DMS153 treated with DMSO at 0.1 percent for 48 hours (cell line): ENCODE measurements around the gene ULK2.
"Not testable (repeated sequence)": the region's sequence is repeated elsewhere in the genome, so short reads cannot be mapped to it uniquely, and the experiment has no call there.

Source experiments
- DNase-seq: peaks from one replicate; lab custom pipeline; 2025; ENCODE audit not compliant: unreplicated experiment; lab: John Stamatoyannopoulos, UW

The ULK2 gene

DNA sequence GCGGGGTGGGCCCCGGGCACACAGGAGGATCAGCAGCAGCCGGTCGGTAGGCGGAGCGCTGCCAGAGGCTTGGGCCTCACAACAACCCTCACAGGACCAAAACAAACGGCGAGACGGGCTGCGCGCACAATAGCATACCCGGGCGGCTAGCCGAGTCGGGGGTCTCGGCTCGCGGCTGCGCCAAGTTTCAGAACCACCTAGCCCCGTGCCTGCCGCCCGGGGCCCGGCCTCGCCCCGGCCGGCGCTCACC is 732 bp downstream of the ULK2 start:
- DNase-seq: no peak

DNA sequence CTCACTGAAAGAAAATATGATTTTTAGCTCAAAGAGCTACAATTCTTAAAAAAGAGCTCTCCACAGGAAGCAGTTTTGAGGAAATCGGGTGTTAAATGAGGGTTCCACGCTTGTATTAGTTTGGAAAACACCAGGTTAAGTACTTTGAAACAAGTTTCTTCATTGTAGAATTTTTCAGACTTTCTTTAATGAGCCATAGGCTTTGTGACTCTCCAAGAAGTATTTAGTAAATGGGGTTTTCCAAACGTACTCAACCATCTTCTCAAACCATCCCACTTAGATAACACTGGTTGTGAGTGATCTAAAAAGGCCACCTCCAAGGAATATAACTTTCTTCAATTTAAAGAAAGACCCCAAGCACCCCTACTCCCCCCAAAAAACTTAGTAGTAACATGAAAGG is 2.7 kb downstream of the ULK2 start:
- DNase-seq: no peak

DNA sequence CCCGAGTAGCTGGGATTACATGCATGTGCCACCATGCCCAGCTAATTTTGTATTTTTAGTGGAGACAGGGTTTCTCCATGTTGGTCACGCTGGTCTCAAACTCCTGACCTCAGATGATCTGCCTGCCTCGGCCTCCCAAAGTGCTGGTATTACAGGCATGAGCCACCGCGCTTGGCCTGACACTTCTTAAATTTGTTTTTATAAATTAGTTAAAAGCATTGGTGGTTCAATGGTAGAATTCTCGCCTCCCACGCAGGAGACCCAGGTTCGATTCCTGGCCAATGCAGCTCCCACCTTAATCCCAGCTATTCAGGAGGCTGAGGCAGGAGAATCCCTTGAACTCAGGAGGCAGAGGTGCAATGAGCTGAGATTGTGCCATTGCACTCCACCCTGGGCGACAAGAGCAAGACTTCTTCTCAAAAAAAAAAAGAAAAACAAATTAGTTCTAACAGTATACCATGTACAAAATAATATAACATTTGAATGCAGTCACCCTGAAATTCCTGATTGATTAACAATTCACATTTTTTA is 7.0 kb downstream of the ULK2 start:
- not testable (repeated sequence) for DNase-seq

DNA sequence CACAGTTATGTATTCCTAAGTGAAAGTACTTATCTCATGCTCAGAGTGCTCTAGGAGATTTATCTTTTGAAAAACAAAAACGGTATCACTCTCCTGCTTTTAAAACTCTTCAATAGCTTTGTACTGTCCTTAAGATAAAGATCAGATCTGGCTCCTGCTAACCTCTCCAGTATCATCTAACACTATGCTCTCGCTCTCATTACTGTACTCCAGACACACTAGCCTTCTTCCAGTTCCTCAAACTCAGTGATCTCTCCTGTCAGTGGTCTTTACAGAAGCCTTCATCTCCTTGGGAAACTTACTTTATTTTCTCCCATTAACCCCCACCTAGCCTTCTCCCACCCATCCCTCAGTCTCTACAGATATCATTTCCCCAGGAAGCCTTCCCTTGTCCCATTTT is 10.1 kb downstream of the ULK2 start:
- DNase-seq: no peak

DNA sequence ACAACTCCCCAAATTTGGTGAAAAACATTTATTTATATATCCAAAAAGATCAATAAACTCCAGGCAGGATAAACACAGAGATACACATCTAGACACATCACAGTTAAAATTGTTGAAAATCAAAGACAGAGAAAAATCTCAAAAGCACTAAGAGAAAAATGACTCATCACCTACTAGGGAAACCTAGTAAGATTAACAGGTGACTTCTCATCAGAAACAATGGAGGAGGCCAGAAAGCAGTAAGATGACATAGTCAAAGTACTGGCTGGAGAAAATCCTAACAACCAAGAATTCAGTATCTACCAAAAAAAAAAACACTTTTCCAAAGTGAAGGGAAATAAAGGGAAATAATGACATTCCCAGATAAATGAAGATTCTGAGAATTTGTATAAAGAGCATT is 33.8 kb downstream of the ULK2 start:
- DNase-seq: no peak

DNA sequence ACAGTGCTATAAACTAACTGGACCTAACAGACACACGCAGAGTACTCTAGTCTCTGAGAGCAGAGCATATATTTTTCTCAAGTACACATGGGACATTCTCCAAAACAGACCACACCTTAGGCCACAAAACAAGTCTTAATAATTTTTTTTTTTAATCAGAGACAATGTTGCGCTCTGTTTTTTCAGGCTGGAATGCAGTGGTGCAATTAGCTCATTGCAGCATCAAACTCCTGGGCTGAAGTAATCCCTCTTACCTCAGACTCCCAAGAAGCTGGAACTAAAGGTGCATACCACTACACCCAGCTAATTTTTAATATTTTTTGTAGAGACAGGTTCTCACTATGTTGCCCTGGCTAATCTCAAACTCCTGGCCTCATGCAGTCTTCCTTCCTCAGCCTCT is 37.7 kb downstream of the ULK2 start:
- no peak for DNase-seq

DNA sequence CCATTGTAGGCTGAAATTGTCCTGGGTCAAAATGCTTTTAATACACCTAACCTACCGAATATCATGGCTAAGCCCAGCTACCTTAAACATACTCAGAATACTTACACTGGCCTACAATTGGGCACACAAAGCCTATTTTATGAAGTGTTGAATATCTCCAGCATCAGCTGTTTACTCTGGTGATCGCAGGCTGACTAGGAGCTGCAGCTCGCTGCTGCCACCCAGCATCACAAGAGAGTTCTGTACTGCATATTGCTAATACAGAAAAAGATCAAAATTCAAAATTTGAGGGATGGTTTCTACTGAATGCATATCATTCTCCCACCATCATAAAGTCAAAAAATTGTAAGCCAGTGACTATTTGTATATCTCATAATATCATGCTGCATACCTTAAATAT is 55.3 kb downstream of the ULK2 start:
- DNase-seq: no peak

DNA sequence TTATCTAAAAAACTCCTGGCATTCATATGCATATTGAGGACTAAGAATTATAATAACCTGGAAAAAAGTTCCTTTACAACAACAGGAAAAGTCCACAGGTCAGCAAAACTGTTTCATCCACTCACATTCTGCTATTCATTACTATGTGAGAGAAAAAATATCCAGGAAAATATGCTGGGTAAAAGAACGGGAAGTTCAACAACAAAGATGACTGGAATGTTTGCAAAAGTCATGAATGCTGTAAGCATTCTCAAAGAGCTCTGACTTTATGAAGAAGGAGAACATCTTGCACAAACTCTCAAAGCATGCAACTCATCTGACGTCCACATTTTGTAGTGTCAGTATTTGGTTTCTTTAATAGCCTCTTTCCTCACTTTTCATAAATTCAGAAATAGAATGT is 62.7 kb downstream of the ULK2 start:
- no peak for DNase-seq

DNA sequence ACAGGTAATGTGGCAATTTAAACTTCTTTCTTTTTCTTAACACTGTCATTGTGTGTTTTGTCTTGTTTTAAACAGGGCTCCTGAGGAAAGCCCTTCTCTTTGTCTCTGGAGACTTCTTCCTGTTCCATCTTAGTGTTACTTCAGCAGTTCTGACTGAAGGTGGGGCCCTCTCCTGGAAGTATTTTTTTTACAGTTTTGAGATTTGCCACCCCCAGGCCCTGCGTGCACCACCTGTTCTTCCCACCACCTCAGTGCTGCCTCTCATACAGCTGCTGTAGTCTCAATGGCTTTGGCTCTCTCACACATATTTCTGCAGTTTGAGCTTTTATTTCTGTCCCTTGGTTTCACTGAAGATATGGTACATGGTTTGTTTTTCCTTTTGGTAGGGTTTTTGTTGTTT is 67.2 kb downstream of the ULK2 start:
- DNase-seq: no peak

DNA sequence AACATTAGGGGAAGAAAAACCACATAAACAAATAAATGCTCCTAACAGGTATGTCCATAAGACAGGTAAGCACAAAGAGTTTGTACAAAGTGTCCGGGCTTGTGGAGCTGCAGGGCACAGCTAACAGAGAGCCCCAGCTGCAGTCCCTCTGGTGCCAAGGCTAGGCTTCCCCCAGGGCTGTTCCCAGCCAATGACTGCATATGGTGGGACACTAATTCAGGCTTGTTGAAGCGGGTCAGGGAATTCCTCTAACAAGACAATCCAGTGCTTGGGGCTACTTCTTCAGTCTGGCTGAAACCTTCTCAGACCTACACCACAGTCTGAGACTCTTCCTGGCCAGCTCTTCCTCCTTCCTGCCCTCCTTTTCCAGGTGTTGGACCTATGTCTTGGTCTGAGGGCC is 67.9 kb downstream of the ULK2 start:
- no peak for DNase-seq

DNA sequence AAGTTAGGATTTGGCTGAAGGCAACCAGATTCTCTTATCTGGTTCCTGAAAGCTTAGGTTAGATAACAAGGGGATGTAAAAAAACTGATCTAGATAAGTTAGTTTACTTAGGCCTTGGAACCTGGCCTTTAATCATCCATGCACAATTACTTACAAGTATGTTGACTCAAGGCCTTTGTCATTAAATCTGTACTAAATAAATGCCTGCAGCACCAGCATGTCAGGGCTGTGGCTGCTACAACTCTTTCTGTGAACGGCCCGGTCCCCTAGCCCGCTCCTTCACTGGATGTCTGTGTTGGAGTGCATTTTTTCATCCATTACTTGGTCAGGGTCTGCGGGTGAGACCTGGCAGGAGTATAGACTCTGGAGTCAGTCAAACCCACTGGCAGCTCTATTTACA is 71.3 kb downstream of the ULK2 start:
- no peak for DNase-seq

DNA sequence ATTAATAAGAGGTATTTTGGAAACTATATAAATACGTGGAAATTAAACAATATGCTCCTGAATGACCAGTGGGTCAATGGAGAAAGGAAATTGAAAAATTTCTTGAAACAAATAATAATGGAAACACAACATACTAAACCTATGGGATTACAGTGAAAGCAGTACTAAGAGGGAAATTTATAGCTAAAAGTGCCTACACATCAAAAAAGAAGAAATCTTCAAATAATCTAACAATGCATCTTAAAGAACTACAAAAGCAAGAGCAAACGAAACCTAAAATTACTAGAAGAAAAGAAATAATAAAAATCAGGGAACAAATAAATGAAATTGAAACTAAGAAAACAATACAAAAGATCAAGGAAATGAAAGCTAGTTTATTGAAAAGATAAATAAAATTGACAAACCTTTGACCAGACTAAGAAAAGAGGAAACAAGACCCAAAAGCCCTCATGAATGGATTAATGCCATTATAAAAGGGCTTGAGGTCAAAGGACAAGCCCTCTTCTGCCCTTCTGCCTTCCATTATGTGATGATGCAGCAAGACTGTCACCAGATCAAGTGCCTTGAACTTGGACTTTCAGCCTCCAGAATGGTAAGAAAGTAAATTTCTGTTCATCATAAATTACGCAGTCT is 75.7 kb downstream of the ULK2 start:
- DNase-seq: no peak

DNA sequence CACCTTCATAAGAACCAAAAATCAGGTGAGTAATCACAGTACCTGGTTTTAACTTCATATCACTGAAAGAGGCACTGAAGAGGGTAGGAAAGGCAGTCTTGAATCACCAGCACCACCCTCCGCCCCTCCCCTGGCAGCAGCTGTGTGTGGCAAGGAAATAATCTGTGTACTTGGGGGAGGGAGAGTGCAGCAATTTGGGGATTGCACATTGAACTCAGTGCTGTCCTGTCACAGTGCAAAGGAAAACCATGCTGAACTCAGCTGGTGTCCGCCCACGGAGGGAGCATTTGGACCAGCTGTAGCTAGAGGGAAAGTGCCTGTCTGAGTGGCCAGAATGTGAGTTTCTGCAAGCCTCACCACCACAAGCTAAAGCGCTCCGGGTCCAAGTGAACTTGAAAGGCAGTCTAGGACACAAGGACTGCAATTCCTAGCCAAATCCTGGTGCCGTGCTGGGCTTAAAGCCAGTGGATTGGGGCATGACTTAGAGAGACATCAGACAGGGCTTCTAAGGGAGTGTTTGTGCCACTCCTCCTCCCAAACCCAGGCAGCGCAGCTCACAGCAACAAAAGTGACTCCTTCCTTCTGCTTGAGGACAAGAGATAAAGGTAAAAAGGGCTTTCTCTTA is 79.9 kb downstream of the ULK2 start:
- no peak for DNase-seq

DNA sequence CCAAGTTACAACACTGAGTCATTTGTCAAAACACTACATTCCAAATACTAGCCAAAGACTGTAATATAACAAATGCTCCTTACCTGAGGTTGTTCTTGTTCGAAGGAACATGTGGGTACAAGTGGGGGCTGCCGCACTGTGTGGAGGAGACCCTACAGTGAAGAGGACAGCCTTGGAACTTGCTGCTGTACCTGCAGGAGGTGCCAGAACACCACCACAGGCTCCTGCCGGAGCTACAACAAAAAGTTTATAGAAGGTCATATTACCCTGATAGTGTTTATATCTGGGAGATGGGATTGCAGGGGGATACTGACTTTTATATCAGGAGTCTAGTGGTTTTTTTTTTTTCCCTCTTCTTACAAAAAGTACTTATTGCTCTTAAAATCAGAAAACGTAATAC is 81.9 kb downstream of the ULK2 start:
- no peak for DNase-seq

DNA sequence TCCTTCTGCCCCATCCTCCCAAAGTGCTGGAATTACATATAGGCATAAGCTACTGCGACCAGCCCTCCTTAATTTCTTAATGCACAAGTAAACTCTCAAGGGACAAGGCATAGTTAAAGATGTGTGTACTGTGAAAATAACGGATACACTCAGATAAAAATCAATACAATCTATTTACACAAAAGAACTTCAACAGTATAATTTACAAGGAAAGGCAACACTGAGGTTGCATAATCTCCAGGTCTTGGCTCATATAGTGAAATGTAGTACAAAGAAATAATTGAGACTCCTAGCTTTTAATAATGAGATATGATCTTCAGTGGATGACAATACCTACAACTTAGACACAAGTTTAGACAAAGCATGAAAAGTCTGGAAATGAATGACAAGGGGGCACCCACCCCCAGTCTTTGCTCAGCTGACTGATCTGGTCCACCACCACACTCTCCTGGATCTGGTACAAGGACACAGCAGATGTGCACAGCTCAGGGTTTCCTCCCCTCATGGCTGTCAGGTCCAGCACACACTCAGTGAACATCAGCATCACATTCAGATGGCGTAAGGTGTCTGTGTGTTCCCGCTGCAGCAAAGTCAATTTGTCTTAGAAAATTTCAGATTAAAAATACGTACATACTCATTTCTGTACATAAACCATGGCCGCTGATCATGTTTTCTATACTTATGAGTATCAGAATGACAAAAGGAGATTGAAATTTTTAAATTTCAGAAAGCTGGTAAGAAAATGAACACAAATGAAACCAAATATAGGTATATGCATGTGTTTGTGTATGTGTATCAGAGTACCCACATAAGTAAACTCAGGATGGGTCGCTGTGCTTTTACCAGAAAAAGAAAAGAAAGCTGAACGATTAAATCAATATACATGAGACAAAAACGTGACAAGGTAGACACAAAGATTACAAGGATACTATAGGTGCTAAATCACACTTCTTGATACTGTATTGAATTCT is 86.0 kb downstream of the ULK2 start:
- DNase-seq: no peak

DNA sequence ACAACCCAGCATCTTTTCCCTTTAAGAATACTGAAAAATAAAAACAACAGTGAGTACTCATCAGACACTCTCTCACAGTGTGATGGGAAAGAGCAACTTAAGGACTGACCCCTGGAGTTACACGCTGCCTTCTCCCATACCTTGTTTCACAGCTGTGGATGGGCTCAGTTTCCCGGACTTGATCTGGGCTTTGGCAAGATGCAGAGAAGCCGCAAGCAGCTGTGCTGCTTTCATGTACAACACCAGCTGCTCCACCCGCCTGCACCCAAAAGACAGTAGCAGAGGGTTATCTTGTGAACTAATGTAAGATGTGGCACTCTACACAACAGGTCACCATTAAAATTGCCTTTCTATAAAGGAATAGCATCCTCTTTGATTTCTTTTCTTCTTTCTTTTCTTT is 86.9 kb downstream of the ULK2 start:
- DNase-seq: no peak

DNA sequence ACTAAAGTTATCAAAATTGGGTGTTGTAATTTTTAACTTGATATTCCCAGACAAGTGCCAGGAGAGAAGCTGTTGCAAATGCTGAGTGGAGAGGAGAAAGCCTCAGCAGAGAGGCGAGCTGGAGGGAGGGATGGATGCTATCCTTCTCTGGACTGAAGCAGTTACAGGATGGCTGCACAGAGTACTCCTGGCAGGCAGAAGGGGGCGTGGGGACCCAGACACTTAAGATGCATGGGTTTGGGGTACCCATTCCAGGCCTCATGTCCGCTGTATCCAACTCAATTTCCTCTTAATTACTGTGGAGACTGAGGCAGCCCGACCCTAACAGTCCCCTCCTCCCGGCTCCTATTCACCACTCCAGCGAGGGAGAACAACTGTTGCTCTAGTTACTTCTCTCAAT is 94.2 kb downstream of the ULK2 start:
- DNase-seq: no peak

DNA sequence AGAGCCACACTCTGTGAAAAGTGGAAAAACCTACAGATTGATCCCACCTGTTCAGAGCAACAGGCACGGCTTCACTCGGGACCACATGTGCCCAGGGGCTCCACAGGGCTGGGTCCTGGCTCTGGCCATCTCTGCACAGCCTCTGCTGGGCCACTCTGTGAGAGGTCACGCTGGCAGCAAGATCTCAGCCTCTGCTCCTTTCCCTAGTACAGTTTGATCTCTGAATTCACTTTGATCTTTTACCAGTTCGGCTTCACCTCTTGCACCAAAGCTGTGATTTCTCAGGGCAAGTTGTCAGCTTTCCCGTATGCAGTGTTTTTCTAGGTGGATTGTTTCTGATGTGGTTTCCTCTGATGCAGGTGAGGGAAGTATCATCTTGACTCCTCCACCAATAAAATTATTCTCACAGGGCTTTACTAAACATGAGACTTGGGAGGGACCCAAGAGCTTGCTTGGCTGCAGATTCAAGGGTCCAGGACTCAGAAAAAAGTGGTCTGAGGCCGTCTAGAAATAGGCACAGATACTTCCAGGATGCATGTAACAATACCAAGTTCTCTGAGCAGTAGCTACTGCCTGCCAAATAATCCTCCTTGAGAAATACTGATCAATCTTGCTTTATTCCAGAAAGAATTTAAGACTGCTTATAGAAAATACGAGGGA is 95.6 kb downstream of the ULK2 start:
- no peak for DNase-seq

DNA sequence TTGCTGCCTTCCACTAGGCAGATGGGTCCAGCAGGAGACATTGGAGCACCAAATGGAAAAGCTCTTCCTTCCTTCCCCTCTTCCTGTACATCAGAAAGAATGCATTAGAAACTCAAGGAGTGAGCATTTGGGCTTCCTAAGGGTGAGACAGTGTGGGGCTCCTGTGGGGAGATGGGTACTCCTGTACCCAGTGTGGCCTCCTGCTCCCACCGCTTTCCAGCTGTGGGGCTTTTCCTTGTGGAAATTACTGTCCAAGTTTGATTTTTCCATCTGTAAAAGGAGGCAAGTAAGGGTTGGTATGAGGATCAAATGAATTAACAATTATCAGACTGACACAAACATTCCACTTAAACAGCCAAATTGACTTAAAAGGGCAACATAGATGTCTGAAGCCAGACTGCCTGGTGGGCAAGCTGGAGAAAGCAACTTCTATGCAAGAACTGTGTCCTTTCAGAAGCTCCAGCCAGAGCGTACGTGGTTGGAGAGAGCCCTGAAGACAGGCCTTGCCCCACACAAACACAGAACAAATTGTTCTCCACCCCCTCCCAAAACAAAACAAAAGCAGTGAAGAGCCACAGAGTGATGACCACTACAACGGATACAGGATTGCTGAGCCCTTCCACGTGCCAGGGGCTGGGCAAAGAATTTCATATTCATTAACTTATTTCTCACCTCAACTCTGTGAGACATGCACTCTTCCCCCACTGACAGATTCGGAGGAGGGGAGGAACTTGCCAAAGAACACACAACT is 96.6 kb downstream of the ULK2 start:
- DNase-seq: no peak

DNA sequence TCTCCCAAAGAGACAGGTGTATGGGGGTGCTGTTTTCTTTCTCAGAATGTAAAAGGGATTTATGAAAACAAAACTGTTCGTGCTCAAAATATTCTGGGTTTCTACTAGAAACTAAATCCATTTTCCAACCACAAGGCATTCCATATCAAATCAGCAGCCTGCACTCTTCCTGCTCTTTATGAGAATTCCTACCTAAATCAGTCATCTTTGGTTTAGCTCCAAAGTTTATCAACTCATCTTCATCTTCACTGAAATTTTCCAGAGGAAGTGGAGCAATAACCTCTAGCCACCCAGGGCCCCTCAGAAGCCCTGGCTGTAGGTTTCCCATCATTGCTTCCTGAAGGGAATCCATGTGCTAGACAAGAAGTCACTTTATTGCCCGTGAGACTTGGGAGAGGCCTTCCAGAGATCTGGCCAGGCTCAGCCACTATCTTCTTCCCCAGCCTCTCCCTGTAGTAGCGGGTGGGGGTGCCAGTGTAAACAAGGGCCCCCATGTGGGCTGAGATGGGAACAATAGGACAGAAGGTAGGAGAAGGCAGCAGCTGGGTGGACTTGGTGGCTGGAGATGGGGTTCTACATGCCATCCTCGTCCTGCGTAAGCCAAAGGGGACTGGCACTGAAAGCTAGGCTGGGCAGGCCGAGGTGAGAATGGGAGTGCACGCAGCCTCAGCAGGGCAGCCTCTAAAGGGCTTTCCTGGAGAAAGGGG is 97.6 kb downstream of the ULK2 start:
- no peak for DNase-seq
